ENCODE measurements around the gene C12orf75.

DNA sequence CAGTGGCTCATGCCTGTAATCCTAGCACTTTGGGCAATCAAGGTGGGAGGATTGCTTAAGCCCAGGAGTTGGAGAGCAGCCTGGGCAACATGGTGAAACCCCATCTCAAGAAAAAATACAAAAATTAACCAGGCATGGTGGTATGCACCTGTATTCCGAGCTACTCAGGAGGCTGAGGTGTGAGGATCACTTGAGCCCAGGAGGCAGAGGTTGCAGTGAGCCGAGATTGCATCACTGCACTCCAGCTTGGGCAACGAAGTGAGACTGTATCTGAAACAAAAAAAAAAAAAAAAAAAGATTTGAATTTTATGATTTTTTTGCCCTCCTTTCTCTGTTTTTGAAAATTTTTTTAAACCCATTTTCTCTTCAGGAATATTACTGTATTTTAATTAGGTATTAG is 17.7 kb downstream of the C12orf75 start:
- TF ChIP-seq, protein P1, sequence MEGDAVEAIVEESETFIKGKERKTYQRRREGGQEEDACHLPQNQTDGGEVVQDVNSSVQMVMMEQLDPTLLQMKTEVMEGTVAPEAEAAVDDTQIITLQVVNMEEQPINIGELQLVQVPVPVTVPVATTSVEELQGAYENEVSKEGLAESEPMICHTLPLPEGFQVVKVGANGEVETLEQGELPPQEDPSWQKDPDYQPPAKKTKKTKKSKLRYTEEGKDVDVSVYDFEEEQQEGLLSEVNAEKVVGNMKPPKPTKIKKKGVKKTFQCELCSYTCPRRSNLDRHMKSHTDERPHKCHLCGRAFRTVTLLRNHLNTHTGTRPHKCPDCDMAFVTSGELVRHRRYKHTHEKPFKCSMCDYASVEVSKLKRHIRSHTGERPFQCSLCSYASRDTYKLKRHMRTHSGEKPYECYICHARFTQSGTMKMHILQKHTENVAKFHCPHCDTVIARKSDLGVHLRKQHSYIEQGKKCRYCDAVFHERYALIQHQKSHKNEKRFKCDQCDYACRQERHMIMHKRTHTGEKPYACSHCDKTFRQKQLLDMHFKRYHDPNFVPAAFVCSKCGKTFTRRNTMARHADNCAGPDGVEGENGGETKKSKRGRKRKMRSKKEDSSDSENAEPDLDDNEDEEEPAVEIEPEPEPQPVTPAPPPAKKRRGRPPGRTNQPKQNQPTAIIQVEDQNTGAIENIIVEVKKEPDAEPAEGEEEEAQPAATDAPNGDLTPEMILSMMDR (CRISPR knock-in tag; IDR thresholded peaks at IDR 0.05) = no peak
- TF ChIP-seq ZFX (CRISPR knock-in tag; IDR thresholded peaks at IDR 0.05; ENCODE audit: low read depth) = no peak
- no peak for TF ChIP-seq GTF2F1 (IDR thresholded peaks at IDR 0.05; ENCODE audit: low read length)
- TF ChIP-seq POLR2AphosphoS5 (IDR thresholded peaks at IDR 0.05; ENCODE audit: low read depth, low read length) = no peak
- no peak for TF ChIP-seq SYNCRIP (IDR thresholded peaks at IDR 0.05; ENCODE audit: insufficient read depth, low read depth, low read length)
- no peak for TF ChIP-seq ZZZ3 (CRISPR knock-in tag; IDR thresholded peaks at IDR 0.05; ENCODE audit: borderline replicate concordance)
- no peak for TF ChIP-seq SUZ12 (IDR thresholded peaks at IDR 0.05; ENCODE audit: low read depth, low read length)
- TF ChIP-seq, protein P2, sequence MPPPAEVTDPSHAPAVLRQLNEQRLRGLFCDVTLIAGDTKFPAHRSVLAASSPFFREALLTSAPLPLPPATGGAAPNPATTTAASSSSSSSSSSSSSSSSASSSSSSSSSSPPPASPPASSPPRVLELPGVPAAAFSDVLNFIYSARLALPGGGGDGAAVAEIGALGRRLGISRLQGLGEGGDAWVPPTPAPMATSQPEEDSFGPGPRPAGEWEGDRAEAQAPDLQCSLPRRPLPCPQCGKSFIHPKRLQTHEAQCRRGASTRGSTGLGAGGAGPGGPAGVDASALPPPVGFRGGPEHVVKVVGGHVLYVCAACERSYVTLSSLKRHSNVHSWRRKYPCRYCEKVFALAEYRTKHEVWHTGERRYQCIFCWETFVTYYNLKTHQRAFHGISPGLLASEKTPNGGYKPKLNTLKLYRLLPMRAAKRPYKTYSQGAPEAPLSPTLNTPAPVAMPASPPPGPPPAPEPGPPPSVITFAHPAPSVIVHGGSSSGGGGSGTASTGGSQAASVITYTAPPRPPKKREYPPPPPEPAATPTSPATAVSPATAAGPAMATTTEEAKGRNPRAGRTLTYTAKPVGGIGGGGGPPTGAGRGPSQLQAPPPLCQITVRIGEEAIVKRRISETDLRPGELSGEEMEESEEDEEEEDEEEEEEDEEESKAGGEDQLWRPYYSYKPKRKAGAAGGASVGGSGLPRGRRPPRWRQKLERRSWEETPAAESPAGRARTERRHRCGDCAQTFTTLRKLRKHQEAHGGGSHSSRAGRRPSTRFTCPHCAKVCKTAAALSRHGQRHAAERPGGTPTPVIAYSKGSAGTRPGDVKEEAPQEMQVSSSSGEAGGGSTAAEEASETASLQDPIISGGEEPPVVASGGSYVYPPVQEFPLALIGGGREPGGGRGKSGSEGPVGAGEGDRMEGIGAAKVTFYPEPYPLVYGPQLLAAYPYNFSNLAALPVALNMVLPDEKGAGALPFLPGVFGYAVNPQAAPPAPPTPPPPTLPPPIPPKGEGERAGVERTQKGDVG (CRISPR knock-in tag; IDR thresholded peaks at IDR 0.05; ENCODE audit: borderline replicate concordance) = no peak
- TF ChIP-seq GATAD2A (CRISPR knock-in tag; IDR thresholded peaks at IDR 0.05) = no peak
- TF ChIP-seq NCOA5 (CRISPR knock-in tag; IDR thresholded peaks at IDR 0.05) = no peak

All from HepG2 (cell line).